HCT116 (cell line): ENCODE results near the gene MBD6. TPM values are rescaled to one million over a fixed set of nuclear protein-coding genes. Genes with fewer than 3 reads are reported as not detected.

Experiments
- microRNA counts: library from miRNA; unstranded; fragments of <30 nt; microRNA quantifications from one replicate; lab custom pipeline; 2015
- microRNA-seq: library from miRNA; unstranded; fragments of <30 nt; microRNA quantifications from one replicate; pipeline ENCODE4, GENCODE V29; 2016; ENCODE audit warnings: borderline number of aligned reads
- total RNA-seq: library from RNA; stranded (reverse); gene quantifications from one replicate; pipeline ENCODE4 v1.2.1, GENCODE V29; 2021; ENCODE audit not compliant: unreplicated experiment

The MBD6 gene
- total RNA-seq, 1 experiment from 2014 or later, result 70.1 TPM

MicroRNAs encoded within 50 kb of the gene (microRNA counts, 767-probe panel; counts per million panel counts)
- not detected for microRNA hsa-miR-616-3p (lab: Ali Mortazavi, UCI)

Small RNAs within 50 kb of the gene (microRNA-seq; reads per million reads assigned to microRNA genes)
- 5.6 reads per million, percentile 13 among the genes with 10 or more reads in this experiment for gene MIR616
- gene MIR6758, result 1.6 reads per million

Other genes starting within 250 kb of the MBD6 start
- gene R3HDM2, start 91.8 kb upstream of the MBD6 start, total RNA-seq, result 45.4 TPM
- gene INHBC, start 88.0 kb upstream of the MBD6 start, total RNA-seq, result 0.20 TPM
- 0.89 TPM for gene INHBE, start 67.5 kb upstream of the MBD6 start, total RNA-seq
- gene GLI1, start 63.0 kb upstream of the MBD6 start, total RNA-seq, result 6.4 TPM
- 0.84 TPM for gene ARHGAP9, start 43.0 kb upstream of the MBD6 start, total RNA-seq
- gene MARS1, start 34.8 kb upstream of the MBD6 start, total RNA-seq, result 344 TPM
- gene DDIT3, start 2.3 kb upstream of the MBD6 start, total RNA-seq, result 84.7 TPM
- 95.9 TPM for gene DCTN2, start 24.4 kb downstream of the MBD6 start, total RNA-seq
- 5.2 TPM for gene KIF5A, start 27.2 kb downstream of the MBD6 start, total RNA-seq
- 38.4 TPM for gene PIP4K2C, start 68.4 kb downstream of the MBD6 start, total RNA-seq
- gene DTX3, start 82.0 kb downstream of the MBD6 start, total RNA-seq, result 0.37 TPM
- 3.6 TPM for gene ARHGEF25, start 88.6 kb downstream of the MBD6 start, total RNA-seq
- 31.3 TPM for gene B4GALNT1, start 110.4 kb downstream of the MBD6 start, total RNA-seq
- 98.4 TPM for gene OS9, start 171.3 kb downstream of the MBD6 start, total RNA-seq
- 15.8 TPM for gene AGAP2, start 215.9 kb downstream of the MBD6 start, total RNA-seq
- 14.9 TPM for gene TSPAN31, start 222.2 kb downstream of the MBD6 start, total RNA-seq
- gene CDK4, start 229.5 kb downstream of the MBD6 start, total RNA-seq, result 206 TPM
- 21.8 TPM for gene MARCHF9, start 232.3 kb downstream of the MBD6 start, total RNA-seq
- gene CYP27B1, start 244.3 kb downstream of the MBD6 start, total RNA-seq, result 11.6 TPM
- 56.6 TPM for gene METTL1, start 249.3 kb downstream of the MBD6 start, total RNA-seq
- gene EEF1AKMT3, start 249.8 kb downstream of the MBD6 start, total RNA-seq, result 5.0 TPM